Hepatocyte (in vitro differentiated cells): ENCODE measurements around the gene SLCO2A1.

Source experiments
- CTCF ChIP-seq: fragments of 200-600 bp; sonication (generic); IDR thresholded peaks from 2 replicates; pipeline ENCODE4 v1.5.1; 2016; ENCODE audit warnings: antibody characterized with exemption, mild to moderate bottlenecking; ENCODE audit not compliant: poor library complexity
- EZH2 ChIP-seq: fragments of 200-600 bp; sonication (generic); IDR thresholded peaks from 2 replicates; pipeline ENCODE4 v1.6.1; 2016; ENCODE audit warnings: antibody characterized with exemption, mild to moderate bottlenecking, borderline replicate concordance

GRCh38 chr3:134060561-134061385 is 31.0 kb upstream of the SLCO2A1 start:
- TF ChIP-seq EZH2 (no peak), CTCF (no peak)
